HepG2 (cell line): Measurements from ENCODE around the gene ZNF3. TPM values are rescaled to one million over a fixed set of nuclear protein-coding genes. Genes with fewer than 3 reads are reported as not detected.

Experiments used
- ARHGAP35 ChIP-seq: sonication (generic); formaldehyde crosslinking; IDR thresholded peaks from 2 replicates; pipeline ENCODE4 v1.9.0; 2022; ENCODE audit warnings: mild to moderate bottlenecking, inconsistent platforms, moderate library complexity, missing genetic modification reagents, borderline replicate concordance
- BRCA1 ChIP-seq: sonication (generic); formaldehyde crosslinking; IDR thresholded peaks from 2 replicates; pipeline ENCODE4 v1.4.0; 2020; ENCODE audit warnings: missing genetic modification reagents
- BRD4 ChIP-seq: sonication (generic); formaldehyde crosslinking; IDR thresholded peaks from 2 replicates; pipeline ENCODE4 v1.4.0; 2020; ENCODE audit warnings: missing genetic modification reagents
- CEBPG ChIP-seq: IDR thresholded peaks from 2 replicates; pipeline ENCODE4 v1.6.1; 2016
- EED ChIP-seq: sonication (generic); formaldehyde crosslinking; IDR thresholded peaks from 2 replicates; pipeline ENCODE4 v1.5.0; 2020; ENCODE audit warnings: mild to moderate bottlenecking, missing genetic modification reagents
- ERF ChIP-seq: IDR thresholded peaks from 2 replicates; pipeline ENCODE4 v1.6.1; 2018; ENCODE audit warnings: missing biosample characterization, missing genetic modification reagents
- FOSL2 ChIP-seq: sonication (generic); formaldehyde crosslinking; IDR thresholded peaks from 2 replicates; pipeline ENCODE4 v1.4.0; 2020; ENCODE audit warnings: missing genetic modification reagents
- GLI4 ChIP-seq: sonication (generic); formaldehyde crosslinking; IDR thresholded peaks from 2 replicates; pipeline ENCODE4 v1.5.1; 2020; ENCODE audit warnings: missing genetic modification reagents, mild to moderate bottlenecking, moderate library complexity, borderline replicate concordance
- MIER3 ChIP-seq: IDR thresholded peaks from 2 replicates; pipeline ENCODE4 v1.6.1; 2016; ENCODE audit warnings: missing compliant biosample characterization, borderline replicate concordance
- PBX3 ChIP-seq: sonication (generic); formaldehyde crosslinking; IDR thresholded peaks from 2 replicates; pipeline ENCODE4 v1.8.1; 2023; ENCODE audit warnings: missing genetic modification reagents, inconsistent platforms, borderline replicate concordance
- RXRB ChIP-seq: IDR thresholded peaks from 2 replicates; pipeline ENCODE4 v1.6.1; 2016; ENCODE audit warnings: borderline replicate concordance, missing genetic modification reagents, missing compliant biosample characterization
- ZBTB34 ChIP-seq: sonication (generic); formaldehyde crosslinking; IDR thresholded peaks from 2 replicates; pipeline ENCODE4 v1.8.0; 2022; ENCODE audit warnings: mild to moderate bottlenecking, missing genetic modification reagents
- ZNF256 ChIP-seq: sonication (generic); formaldehyde crosslinking; conservative IDR thresholded peaks from 2 replicates; pipeline ENCODE4 v1.4.0; 2020; ENCODE audit warnings: missing genetic modification reagents
- ZNF34 ChIP-seq: sonication (generic); formaldehyde crosslinking; IDR thresholded peaks from 2 replicates; pipeline ENCODE4 v1.4.0; 2020; ENCODE audit warnings: mild to moderate bottlenecking, missing genetic modification reagents, borderline replicate concordance
- ZNF562 ChIP-seq: sonication (generic); formaldehyde crosslinking; IDR thresholded peaks from 2 replicates; pipeline ENCODE4 v1.8.0; 2022; ENCODE audit warnings: missing genetic modification reagents, borderline replicate concordance
- ZNF674 ChIP-seq: sonication (generic); formaldehyde crosslinking; IDR thresholded peaks from 2 replicates; pipeline ENCODE4 v1.5.0; 2020; ENCODE audit warnings: low read depth, mild to moderate bottlenecking, missing genetic modification reagents
- polyA plus RNA-seq, 8 experiments: library from polyadenylated mRNA; depleted of rRNA in 3 of 8; stranded (reverse) in 7 of 8; unstranded in 1 of 8; fragments of >200 nt; fragmentation: Illumina TruSeq in 4 of 8; extraction: Trizol in 4 of 8; gene quantifications; 2 replicates each; pipeline versions ENCODE4 v1.2.1 to v1.2.3, GENCODE V29; 2011 to 2016; ENCODE audit warnings: low read depth in 4 of 8, missing spikeins in 1 of 8, mixed read lengths in 1 of 8; ENCODE audit not compliant: insufficient read depth in 1 of 8
- total RNA-seq, 5 experiments: library from RNA; depleted of rRNA; stranded (reverse); fragments of >200 nt; fragmentation: Illumina TruSeq; extraction: Trizol; gene quantifications; 2 replicates each; pipeline ENCODE4 v1.2.3, GENCODE V29; 2016; ENCODE audit warnings: low read depth in 1 of 5
- TF ChIP-seq, protein P1 (sequence below): sonication (generic); formaldehyde crosslinking; IDR thresholded peaks from 2 replicates; pipeline ENCODE4 v1.4.0; 2020; ENCODE audit warnings: mild to moderate bottlenecking, missing genetic modification reagents
- TF ChIP-seq, protein P2 (sequence below): sonication (generic); formaldehyde crosslinking; IDR thresholded peaks from 2 replicates; pipeline ENCODE4 v1.9.0; 2021; ENCODE audit warnings: missing genetic modification reagents, mild to moderate bottlenecking, borderline replicate concordance

ZNF3 gene
- total and polyA plus RNA-seq, 2 of the 13 experiments (the other 11 are each of a cell fraction or from before 2014, with no cell fraction given): 33.7 to 56.9 TPM

GRCh38 chr7:100100420-100101015 is 19.0 kb upstream of the ZNF3 start (continued):
- TF ChIP-seq PBX3 (CRISPR knock-in tag) (no peak), ERF (peak; percentile 78; the same call in 1 of the 2 replicates), MIER3 (CRISPR knock-in tag) (peak; percentile 44; the same call in 1 of the 2 replicates), ZNF256 (no peak), RXRB (CRISPR knock-in tag) (peak; percentile 54; the same call in 1 of the 2 replicates), BRD4 (CRISPR knock-in tag) (no peak), BRCA1 (CRISPR knock-in tag) (no peak), ZNF674 (no peak), EED (CRISPR knock-in tag) (peak; percentile 75; the same call in 1 of the 2 replicates), ARHGAP35 (CRISPR knock-in tag) (no peak), FOSL2 (CRISPR knock-in tag) (peak; percentile 53), ZBTB34 (CRISPR knock-in tag) (no peak), GLI4 (no peak), ZNF562 (CRISPR knock-in tag) (no peak), CEBPG (CRISPR knock-in tag) (peak; percentile 23; the same call in 1 of the 2 replicates), ZNF34 (CRISPR knock-in tag) (no peak)
- TF ChIP-seq, protein P1, sequence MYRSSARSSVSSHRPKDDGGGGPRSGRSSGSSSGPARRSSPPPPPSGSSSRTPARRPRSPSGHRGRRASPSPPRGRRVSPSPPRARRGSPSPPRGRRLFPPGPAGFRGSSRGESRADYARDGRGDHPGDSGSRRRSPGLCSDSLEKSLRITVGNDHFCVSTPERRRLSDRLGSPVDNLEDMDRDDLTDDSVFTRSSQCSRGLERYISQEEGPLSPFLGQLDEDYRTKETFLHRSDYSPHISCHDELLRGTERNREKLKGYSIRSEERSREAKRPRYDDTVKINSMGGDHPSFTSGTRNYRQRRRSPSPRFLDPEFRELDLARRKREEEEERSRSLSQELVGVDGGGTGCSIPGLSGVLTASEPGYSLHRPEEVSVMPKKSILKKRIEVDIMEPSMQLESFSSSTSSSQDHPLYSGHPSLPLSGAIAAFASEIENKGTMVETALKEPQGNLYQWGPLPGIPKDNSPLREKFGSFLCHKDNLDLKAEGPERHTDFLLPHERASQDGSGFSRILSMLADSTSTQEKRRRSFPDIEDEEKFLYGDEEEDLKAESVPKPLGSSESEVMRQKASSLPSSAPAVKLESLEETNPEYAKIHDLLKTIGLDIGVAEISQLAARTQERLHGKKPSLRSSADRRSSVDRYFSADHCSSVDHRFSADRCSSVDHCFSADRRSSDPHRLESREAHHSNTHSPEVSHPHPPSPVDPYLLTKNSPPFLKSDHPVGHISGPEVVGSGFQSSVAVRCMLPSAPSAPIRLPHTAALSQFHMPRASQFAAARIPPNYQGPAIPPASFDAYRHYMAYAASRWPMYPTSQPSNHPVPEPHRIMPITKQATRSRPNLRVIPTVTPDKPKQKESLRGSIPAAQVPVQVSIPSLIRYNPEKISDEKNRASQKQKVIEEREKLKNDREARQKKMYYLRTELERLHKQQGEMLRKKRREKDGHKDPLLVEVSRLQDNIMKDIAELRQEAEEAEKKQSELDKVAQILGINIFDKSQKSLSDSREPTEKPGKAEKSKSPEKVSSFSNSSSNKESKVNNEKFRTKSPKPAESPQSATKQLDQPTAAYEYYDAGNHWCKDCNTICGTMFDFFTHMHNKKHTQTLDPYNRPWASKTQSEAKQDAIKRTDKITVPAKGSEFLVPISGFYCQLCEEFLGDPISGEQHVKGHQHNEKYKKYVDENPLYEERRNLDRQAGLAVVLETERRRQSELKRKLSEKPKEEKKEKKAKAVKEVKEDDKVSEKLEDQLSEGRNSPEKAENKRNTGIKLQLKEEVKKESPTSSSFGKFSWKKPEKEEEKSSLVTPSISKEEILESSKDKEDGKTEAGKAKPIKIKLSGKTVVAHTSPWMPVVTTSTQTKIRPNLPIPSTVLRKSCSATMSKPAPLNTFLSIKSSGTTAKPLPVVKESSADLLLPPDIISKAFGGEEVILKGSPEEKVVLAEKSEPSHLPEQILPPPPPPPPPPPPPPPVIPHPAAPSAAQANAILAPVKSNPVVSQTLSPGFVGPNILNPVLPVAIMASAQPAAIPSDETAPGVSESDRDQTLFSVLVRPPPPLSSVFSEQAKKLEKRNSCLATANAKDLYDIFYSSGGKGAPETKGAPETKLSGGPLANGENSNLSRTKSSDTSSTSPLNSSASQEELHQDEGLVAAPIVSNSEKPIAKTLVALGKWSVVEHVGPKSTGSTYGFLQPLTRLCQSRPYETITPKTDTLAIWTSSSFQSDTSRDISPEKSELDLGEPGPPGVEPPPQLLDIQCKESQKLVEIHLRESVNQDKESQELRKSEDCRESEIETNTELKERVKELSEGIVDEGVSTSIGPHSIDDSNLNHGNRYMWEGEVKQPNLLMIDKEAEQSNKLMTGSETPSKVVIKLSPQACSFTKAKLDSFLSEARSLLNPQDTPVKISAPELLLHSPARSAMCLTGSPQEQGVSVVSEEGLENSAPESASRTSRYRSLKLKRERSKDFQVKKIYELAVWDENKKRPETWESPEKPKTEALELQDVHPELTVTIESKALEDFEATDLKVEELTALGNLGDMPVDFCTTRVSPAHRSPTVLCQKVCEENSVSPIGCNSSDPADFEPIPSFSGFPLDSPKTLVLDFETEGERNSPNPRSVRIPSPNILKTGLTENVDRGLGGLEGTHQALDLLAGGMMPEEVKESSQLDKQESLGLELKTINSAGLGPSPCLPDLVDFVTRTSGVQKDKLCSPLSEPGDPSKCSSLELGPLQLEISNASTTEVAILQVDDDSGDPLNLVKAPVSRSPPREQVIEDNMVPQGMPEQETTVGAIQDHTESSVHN: no peak
- TF ChIP-seq, protein P2, sequence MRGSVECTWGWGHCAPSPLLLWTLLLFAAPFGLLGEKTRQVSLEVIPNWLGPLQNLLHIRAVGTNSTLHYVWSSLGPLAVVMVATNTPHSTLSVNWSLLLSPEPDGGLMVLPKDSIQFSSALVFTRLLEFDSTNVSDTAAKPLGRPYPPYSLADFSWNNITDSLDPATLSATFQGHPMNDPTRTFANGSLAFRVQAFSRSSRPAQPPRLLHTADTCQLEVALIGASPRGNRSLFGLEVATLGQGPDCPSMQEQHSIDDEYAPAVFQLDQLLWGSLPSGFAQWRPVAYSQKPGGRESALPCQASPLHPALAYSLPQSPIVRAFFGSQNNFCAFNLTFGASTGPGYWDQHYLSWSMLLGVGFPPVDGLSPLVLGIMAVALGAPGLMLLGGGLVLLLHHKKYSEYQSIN (CRISPR knock-in tag): no peak
